WI38 (cell line): ENCODE results near the gene IFNL2.
"Not testable (repeated sequence)": the region's sequence is repeated elsewhere in the genome, so short reads cannot be mapped to it uniquely, and the experiment has no call there.

Experiments
- H3K4me3 ChIP-seq: 2 replicates; pipeline ENCODE4 v1.5.1; 2011; ENCODE audit warnings: low read depth, mild to moderate bottlenecking, control low read depth, low read length
- TF ChIP-seq, protein P1 (sequence below): IDR thresholded peaks from 2 replicates; pipeline ENCODE4 v1.5.1; 2012; ENCODE audit warnings: low read depth, mild to moderate bottlenecking, control low read depth, low read length

IFNL2 gene

GRCh38 chr19:39238209-39238608, 30.0 kb upstream of the IFNL2 start:
- H3K4me3 ChIP-seq: no peak overlapping the region
- TF ChIP-seq, protein P1, sequence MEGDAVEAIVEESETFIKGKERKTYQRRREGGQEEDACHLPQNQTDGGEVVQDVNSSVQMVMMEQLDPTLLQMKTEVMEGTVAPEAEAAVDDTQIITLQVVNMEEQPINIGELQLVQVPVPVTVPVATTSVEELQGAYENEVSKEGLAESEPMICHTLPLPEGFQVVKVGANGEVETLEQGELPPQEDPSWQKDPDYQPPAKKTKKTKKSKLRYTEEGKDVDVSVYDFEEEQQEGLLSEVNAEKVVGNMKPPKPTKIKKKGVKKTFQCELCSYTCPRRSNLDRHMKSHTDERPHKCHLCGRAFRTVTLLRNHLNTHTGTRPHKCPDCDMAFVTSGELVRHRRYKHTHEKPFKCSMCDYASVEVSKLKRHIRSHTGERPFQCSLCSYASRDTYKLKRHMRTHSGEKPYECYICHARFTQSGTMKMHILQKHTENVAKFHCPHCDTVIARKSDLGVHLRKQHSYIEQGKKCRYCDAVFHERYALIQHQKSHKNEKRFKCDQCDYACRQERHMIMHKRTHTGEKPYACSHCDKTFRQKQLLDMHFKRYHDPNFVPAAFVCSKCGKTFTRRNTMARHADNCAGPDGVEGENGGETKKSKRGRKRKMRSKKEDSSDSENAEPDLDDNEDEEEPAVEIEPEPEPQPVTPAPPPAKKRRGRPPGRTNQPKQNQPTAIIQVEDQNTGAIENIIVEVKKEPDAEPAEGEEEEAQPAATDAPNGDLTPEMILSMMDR: no peak

DNA sequence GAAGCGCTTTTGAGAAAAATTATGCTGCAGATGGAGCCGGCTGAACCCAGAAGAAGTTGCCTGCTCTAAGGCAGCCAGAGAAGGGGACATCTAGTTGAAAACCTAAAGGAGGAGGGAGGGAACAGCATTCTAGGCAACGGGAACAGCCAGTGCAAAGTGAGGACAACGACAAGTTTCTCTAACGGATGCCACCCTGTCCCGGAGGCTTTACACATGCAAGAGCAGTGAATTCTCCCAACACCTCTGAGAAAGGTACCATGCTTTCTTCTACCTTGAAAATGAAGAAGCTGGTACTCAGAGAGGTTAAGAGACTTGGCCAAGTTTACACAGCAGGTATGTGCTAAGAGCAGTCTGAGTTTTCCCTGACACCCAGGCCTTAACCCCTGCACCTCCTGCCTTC, 29.3 kb upstream of the IFNL2 start:
- H3K4me3 ChIP-seq: no peak overlapping the region
- TF ChIP-seq, protein P1: no peak

DNA sequence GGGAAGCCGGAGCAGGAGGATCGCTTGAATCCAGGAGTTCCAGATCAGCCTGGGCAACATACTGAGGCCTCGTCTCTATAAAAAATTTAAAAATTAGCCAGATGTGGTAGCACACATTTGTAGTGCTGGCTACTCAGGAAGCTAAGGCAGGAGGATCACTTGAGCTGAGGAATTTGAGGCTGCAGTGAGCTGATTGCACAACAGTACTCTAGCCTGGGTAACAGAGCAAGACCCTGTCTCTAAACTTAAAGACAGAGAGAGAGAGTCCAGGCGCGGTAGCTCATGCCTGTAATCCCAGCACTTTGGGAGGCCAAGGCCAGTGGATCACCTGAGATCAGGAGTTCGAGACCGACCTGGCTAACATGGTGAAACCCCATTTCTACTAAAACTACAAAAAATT, 27.8 kb upstream of the IFNL2 start:
- TF ChIP-seq, protein P1: no peak
- H3K4me3 ChIP-seq: no peak overlapping the region

GRCh38 chr19:39243741-39244140, 24.5 kb upstream of the IFNL2 start:
- H3K4me3 ChIP-seq: not testable (repeated sequence)

DNA sequence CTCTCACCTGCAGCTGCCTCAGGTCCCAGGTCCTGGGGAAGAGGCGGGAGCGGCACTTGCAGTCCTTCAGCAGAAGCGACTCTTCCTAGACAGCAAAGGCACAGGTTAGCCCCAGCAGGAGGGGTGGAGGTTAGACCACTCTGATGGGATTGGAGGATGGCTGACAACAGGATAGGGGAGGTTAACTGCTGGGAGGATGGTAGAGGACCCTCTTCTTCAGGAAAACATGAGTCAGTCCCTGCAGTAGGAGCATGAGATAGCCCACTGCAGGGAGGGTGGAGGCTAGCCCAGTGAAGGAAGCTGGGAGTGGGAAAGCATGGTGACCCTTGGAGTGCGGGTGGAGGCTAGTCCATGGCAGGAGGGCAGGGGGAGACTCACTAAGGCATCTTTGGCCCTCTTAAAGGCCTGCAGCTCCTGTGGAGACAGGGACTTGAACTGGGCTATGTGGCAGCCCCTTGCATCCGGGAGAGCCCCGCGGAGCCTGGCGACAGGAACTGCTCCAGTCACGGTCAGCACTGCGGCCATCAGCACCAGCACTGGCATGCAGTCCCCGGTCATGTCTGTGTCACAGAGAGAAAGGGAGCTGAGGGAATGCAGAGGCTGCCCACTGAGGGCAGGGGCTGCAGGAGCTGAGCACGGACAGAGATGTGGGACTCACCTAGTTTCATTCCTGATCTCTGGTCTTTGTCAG, 23.6 kb upstream of the IFNL2 start, which contains the start of gene IFNL3:
IFNL3 (minus strand) TSS at position 597 of the 691 bp plus-strand sequence; CDS start at position 558, 39 bp downstream.
- not testable (repeated sequence) for H3K4me3 ChIP-seq

DNA sequence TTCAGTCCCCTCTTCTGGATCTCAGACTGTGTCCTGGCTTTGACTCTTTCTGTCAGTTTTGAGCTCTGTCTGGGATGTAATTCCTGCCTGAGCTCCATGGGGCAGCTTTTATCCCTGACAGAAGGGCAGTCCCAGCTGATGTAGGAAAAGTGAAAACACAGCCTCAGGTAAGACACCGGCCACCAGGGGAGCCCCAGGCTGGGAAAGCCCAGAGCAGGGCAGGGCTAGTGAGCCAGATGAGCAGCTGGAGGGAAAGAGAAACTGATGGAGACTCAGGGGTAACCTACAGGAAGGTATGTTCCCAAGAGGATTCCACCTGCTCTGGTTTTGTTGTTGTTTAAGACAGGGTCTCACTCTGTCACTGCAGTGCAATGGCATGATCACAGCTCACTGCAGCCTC, 23.0 kb upstream of the IFNL2 start:
- H3K4me3 ChIP-seq: not testable (repeated sequence)

DNA sequence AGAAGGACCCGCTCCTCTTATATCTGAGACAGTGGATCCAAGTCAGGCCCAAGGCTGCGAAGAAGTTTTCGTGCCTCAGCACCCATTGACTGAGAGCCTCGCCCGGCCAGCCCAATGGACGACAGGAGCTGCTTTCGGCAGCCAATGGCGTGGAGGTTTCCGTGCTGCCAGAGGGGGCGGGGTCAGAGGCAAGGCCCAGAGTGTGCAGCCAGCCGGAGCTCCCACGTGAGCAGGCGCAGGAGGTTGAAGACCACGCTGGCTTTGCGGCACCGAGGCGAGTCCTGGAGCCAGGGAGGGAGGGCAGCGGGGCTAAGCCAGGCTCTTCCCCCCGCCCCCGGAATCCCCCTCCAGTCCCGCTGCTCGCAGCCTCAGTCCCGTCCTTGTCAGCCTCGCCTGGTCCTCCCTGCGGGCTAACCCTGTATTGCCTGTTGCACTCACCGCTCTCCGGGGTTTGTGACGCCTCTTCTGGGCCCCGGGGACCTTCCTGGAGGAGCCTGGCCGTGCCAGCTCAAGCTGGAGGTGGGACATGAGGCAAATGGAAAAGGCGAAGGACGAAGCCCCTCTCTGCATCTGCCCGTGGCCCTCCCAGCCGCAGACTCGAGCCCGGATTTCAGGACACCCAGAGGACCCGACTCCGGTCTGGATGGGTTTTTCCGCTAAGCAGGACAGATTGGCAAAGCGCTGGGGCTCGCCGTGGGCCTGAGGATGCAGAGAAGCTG, 21.1 kb upstream of the IFNL2 start:
- TF ChIP-seq, protein P1: no peak
- no peak overlapping the region for H3K4me3 ChIP-seq

DNA sequence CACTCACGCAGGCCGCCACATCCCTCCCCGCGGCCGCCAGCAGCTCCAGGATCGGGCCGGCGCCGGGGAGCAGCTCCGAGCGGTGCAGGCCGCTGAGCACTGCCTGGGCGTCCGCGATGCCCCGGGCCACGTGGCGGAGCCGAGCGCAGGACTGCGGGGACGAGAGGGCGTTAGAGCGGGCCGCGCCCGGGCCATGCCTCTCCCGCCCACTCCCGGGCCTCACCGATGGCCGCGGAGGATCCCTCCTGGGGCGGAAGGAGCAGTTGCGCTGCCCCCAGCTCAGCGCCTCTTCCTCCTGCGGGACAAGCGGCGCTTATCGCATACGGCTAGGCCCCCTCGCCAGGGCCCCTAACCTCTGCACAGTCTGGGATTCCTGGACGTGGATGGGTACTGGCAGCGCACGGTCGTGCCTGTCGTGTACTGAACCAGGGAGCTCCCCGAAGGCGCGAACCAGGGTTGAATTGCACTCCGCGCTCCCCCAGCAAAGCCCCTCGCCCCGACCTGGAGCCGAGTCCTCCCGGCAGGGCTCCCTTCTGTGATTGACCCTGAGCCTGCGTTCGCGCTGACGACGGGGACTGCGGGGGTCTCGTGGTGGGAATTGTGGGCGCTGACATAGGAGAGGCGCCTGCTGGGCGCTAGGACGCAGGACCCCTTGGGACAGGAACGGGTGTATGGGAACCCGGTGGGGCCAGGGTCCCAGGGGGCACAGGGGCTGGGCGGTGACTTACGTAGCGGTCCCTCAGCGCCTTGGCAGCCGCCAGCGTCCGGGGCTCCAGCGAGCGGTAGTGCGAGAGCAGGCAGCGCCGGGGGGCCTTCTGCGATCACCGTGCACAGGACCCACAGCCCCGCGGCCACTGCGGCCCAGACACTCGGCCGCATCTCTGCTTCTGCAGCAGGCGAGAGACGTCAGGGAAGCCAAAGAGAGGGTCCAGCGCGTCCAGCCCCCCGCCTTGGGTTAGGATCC, 20.2 kb upstream of the IFNL2 start:
- TF ChIP-seq, protein P1: no peak
- no peak overlapping the region for H3K4me3 ChIP-seq
